A673 (cell line): Measurements from ENCODE around the gene MVK. TPM values are rescaled to one million over a fixed set of nuclear protein-coding genes. Genes with fewer than 3 reads are reported as not detected.

ENCODE experiments used
- BruUV-seq: library from RNA; stranded (reverse); fragments of 400-500 nt; replicated peaks from 2 replicates; lab custom pipeline; 2021; lab: Mats Ljungman, UMichigan
- CTCF ChIA-PET: fragments of 300-600 bp; sonication (Branson Sonifier 250); formaldehyde crosslinking; loops from one replicate; lab custom pipeline; 2022; ENCODE audit warnings: antibody characterized with exemption; lab: Charles Lee
- POLR2A ChIA-PET: fragments of 300-600 bp; sonication (Branson Sonifier 250); formaldehyde crosslinking; loops from one replicate; lab custom pipeline; 2022; ENCODE audit warnings: antibody characterized with exemption; ENCODE audit not compliant: low non-redundant PET; lab: Charles Lee
- DNase-seq: peaks from one replicate; pipeline ENCODE4 v3.0.0-alpha.2; 2015; ENCODE audit warnings: low spot score
- H3K27ac ChIP-seq: fragments of 200-600 bp; sonication (generic); 2 replicates; pipeline ENCODE4 v1.5.1; 2016; ENCODE audit warnings: mixed run types, low read depth, mild to moderate bottlenecking, mixed read lengths, antibody characterized with exemption, low read length; ENCODE audit not compliant: poor library complexity, severe bottlenecking
- H3K27me3 ChIP-seq: fragments of 200-600 bp; sonication (generic); replicated peaks from 2 replicates; pipeline ENCODE4 v1.6.1; 2017; ENCODE audit warnings: mixed run types, low read depth, mild to moderate bottlenecking, mixed read lengths, antibody characterized with exemption, low read length; ENCODE audit not compliant: insufficient read depth, poor library complexity
- H3K36me3 ChIP-seq: fragments of 200-600 bp; sonication (generic); 2 replicates; pipeline ENCODE4 v1.6.1; 2016; ENCODE audit warnings: mixed run types, mild to moderate bottlenecking, mixed read lengths, antibody characterized with exemption, low read length; ENCODE audit not compliant: insufficient read depth, poor library complexity, severe bottlenecking
- H3K4me1 ChIP-seq: fragments of 200-600 bp; sonication (generic); 2 replicates; pipeline ENCODE4 v1.6.1; 2017; ENCODE audit warnings: mixed run types, mild to moderate bottlenecking, mixed read lengths, antibody characterized with exemption, low read length; ENCODE audit not compliant: insufficient read depth, poor library complexity, severe bottlenecking
- H3K4me3 ChIP-seq: fragments of 200-600 bp; sonication (generic); 2 replicates; pipeline ENCODE4 v1.5.1; 2016; ENCODE audit warnings: low read depth, mixed run types, mild to moderate bottlenecking, mixed read lengths, low read length; ENCODE audit not compliant: poor library complexity, severe bottlenecking
- H3K9me3 ChIP-seq: fragments of 200-600 bp; sonication (generic); 2 replicates; pipeline ENCODE4 v1.6.1; 2016; ENCODE audit warnings: mixed run types, low read depth, mild to moderate bottlenecking, mixed read lengths, antibody characterized with exemption, low read length; ENCODE audit not compliant: poor library complexity, severe bottlenecking
- EZH2 ChIP-seq: fragments of 200-600 bp; sonication (generic); IDR thresholded peaks from 2 replicates; pipeline ENCODE4 v1.6.1; 2017; ENCODE audit warnings: borderline replicate concordance, low read depth, mild to moderate bottlenecking, mixed read lengths, antibody characterized with exemption, low read length; ENCODE audit not compliant: poor library complexity, severe bottlenecking
- intact Hi-C: fragments of 100-400 bp; cut with micrococcal nuclease; formaldehyde crosslinking; loops from one replicate; pipeline ENCODE4 v1.10.0; 2022; ENCODE audit not compliant: unreplicated experiment
- total RNA-seq: library from RNA; stranded (reverse); gene quantifications from 2 replicates; pipeline ENCODE4 v1.2.3, GENCODE V29; 2021
- TF ChIP-seq, protein P1 (sequence below): fragments of 300-800, 200-600 bp; sonication (generic); conservative IDR thresholded peaks from 2 replicates; pipeline ENCODE4 v1.5.1; 2017; ENCODE audit warnings: low read depth, mild to moderate bottlenecking, antibody characterized with exemption, low read length, moderate library complexity, mixed read lengths

MVK gene
- total RNA-seq, 1 experiment from 2014 or later = 56.0 TPM

DNA sequence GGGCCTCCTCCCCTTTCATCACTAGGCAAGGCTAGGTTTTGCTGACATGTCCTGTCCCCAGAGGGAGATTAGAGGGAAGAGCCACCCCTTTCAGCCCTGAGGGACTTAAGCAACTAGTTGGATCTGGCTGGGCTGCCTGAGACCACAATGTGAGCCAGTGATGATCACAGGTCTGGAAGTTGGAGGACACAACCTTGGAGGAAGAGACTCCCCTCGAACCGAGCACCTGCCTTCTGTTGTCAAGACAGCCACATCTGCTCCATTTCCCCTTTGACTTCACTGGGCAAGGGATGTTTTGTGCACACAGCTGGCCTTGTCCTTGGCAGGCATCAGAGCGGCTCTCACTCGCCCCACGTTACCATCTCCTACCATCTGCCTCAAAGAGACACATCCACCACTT, 31.4 kb downstream of the MVK start:
- Histone ChIP-seq H3K27me3 (no peaks in the 10 kb centered on the region), H3K4me3 (no peak overlapping the region), H3K9me3 (no peaks in the 10 kb centered on the region), H3K4me1 (peaks cover 9% of the 10 kb centered on the region), H3K27ac (no peak overlapping the region), H3K36me3 (no peaks in the 10 kb centered on the region)
- ChIA-PET POLR2A (no interaction called here), CTCF (no interaction called here)
- no TSS peak for BruUV-seq
- TF ChIP-seq, protein P1, sequence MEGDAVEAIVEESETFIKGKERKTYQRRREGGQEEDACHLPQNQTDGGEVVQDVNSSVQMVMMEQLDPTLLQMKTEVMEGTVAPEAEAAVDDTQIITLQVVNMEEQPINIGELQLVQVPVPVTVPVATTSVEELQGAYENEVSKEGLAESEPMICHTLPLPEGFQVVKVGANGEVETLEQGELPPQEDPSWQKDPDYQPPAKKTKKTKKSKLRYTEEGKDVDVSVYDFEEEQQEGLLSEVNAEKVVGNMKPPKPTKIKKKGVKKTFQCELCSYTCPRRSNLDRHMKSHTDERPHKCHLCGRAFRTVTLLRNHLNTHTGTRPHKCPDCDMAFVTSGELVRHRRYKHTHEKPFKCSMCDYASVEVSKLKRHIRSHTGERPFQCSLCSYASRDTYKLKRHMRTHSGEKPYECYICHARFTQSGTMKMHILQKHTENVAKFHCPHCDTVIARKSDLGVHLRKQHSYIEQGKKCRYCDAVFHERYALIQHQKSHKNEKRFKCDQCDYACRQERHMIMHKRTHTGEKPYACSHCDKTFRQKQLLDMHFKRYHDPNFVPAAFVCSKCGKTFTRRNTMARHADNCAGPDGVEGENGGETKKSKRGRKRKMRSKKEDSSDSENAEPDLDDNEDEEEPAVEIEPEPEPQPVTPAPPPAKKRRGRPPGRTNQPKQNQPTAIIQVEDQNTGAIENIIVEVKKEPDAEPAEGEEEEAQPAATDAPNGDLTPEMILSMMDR = no peak
- peak; percentile 24 for DNase-seq
- intact Hi-C loops = no loop called here

DNA sequence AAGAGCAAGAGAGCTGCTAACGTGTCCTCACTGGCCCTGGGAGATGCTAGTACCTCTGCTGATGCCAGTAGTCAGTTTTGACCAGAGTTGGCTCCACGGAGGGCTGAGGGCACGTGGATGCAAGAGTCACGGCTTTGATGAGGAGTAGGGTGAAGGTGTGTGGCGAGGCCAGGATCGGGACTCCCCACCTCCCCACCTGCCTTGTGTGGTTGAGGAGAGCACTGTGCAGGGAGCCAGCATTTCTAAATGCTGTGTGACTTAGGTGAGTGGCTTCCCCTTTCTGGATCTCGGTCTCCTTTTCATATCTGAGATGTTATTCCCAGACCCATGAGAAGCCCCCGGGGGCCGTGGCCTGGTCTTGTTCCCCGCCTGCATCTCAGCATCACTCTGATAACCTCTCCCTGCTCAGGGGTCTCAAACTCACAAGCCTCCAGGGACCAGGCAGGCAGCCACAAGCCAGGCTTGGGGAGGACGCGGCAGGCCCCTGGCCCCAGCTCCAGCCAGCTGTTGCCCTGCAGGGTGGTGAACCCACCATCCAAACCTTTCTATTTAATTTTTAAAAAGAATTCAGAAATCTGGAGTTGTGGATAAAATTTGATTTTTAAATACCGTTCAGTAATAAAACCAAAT, 32.1 kb downstream of the MVK start:
- Histone ChIP-seq H3K27ac (no peak overlapping the region), H3K9me3 (no peaks in the 10 kb centered on the region), H3K4me3 (no peak overlapping the region), H3K27me3 (no peaks in the 10 kb centered on the region), H3K4me1 (peaks cover 9% of the 10 kb centered on the region), H3K36me3 (no peaks in the 10 kb centered on the region)
- no peak for DNase-seq
- POLR2A ChIA-PET = no interaction called here
- intact Hi-C loops = no loop called here
- CTCF ChIA-PET = no interaction called here
- TF ChIP-seq, protein P1 = no peak
- no peak for TF ChIP-seq EZH2
- no TSS peak for BruUV-seq

DNA sequence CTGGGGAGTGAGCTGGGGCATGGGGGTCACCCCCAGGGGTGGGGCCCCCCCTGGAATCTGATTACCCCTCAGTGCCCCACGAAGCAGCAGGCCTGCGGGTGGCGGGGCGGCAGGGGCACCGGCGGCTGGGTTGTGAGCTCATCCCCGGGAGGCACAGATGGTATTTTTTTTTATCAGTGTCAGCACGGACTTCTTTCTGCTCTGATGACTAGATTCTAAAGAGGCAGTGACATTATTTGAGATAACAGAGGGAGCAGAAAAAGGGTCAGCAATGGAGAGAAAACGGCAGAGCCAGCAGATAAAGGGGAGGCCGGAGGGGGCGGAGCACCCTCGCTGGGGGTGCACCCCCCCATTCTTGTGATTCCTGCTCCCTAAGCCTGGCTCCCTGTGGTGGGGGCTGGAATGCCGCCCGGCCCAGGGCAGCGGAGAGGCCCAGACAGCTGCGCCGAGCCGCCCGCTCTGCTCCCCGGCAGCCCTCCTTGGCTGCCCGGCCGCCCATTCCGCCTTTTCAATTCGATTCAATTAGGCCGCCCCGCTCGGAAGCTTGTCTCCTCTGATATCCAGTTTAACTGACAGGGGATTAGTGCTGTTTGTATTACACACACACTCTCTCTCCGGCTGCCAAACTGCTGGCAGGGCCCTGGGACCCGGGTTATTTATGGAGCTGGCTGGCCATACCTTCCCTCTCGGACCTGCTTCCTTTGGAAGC, 32.9 kb downstream of the MVK start:
- H3K36me3 ChIP-seq = no peaks in the 10 kb centered on the region
- BruUV-seq = no TSS peak
- H3K27me3 ChIP-seq = no peaks in the 10 kb centered on the region
- intact Hi-C loops = no loop called here
- H3K4me3 ChIP-seq = no peak overlapping the region
- POLR2A ChIA-PET = no interaction called here
- peak; percentile 38 for DNase-seq
- TF ChIP-seq, protein P1 = no peak
- no peak for TF ChIP-seq EZH2
- H3K9me3 ChIP-seq = no peaks in the 10 kb centered on the region
- peaks cover 9% of the 10 kb centered on the region for H3K4me1 ChIP-seq
- CTCF ChIA-PET = no interaction called here
- H3K27ac ChIP-seq = no peak overlapping the region
